Panc1 (cell line): ENCODE measurements around the gene CHMP2B. TPM values are rescaled to one million over a fixed set of nuclear protein-coding genes. Genes with fewer than 3 reads are reported as not detected.

Source experiments
- ATAC-seq: fragments of 200-7000 bp; cut with Tn5 transposase; 2 replicates; pipeline ENCODE4 v1.9.1; 2020; ENCODE audit warnings: mild to moderate bottlenecking, moderate library complexity
- BruUV-seq: library from RNA; stranded (reverse); fragments of 400-500 nt; replicated peaks from 2 replicates; lab custom pipeline; 2021; lab: Mats Ljungman, UMichigan
- CTCF ChIA-PET: fragments of 300-600 bp; sonication (Branson Sonifier 250); formaldehyde crosslinking; loops from one replicate; lab custom pipeline; 2022; ENCODE audit warnings: antibody characterized with exemption; lab: Charles Lee
- POLR2A ChIA-PET: fragments of 300-600 bp; sonication (Branson Sonifier 250); formaldehyde crosslinking; loops from one replicate; lab custom pipeline; 2022; ENCODE audit warnings: antibody characterized with exemption; lab: Charles Lee
- DNase-seq: peaks from one replicate; pipeline ENCODE4 v3.0.0-alpha.2; 2010; ENCODE audit warnings: low read depth, low spot score
- H3K27ac ChIP-seq: 2 replicates; pipeline ENCODE4 v1.5.1; 2011; ENCODE audit warnings: mild to moderate bottlenecking, low read length, inconsistent platforms
- H3K27me3 ChIP-seq: fragments of 200-500 bp; sonication (Bioruptor generic); 2 replicates; pipeline ENCODE4 v1.6.0; 2014; ENCODE audit warnings: low read length, inconsistent platforms; ENCODE audit not compliant: control insufficient read depth, insufficient read depth
- H3K36me3 ChIP-seq: fragments of 200-500 bp; sonication (Bioruptor generic); 2 replicates; pipeline ENCODE4 v1.5.1; 2014; ENCODE audit warnings: inconsistent platforms, mild to moderate bottlenecking, low read length, moderate library complexity; ENCODE audit not compliant: control insufficient read depth, insufficient read depth
- H3K4me1 ChIP-seq: 2 replicates; pipeline ENCODE4 v1.5.1; 2011; ENCODE audit warnings: inconsistent platforms, mild to moderate bottlenecking, low read length, moderate library complexity; ENCODE audit not compliant: control insufficient read depth, insufficient read depth
- H3K4me3 ChIP-seq, 2 experiments: 2 replicates each; pipeline ENCODE4 v1.5.1; 2011 to 2012; ENCODE audit warnings: low read depth in 2 of 2, low read length in 2 of 2, mild to moderate bottlenecking in 2 of 2, inconsistent platforms in 1 of 2, moderate library complexity in 1 of 2
- H3K9me3 ChIP-seq: fragments of 200-500 bp; sonication (Bioruptor generic); 2 replicates; pipeline ENCODE4 v1.5.1; 2014; ENCODE audit warnings: low read depth, mild to moderate bottlenecking, inconsistent platforms, low read length, moderate library complexity; ENCODE audit not compliant: control insufficient read depth, insufficient read depth
- POLR2AphosphoS5 ChIP-seq: IDR thresholded peaks from 2 replicates; pipeline ENCODE4 v1.6.1; 2012; ENCODE audit warnings: mild to moderate bottlenecking, low read depth, low read length, moderate library complexity
- SIN3A ChIP-seq: IDR thresholded peaks from 2 replicates; pipeline ENCODE4 v1.6.1; 2012; ENCODE audit warnings: low read depth, mild to moderate bottlenecking, low read length, moderate library complexity, borderline replicate concordance; ENCODE audit not compliant: insufficient read depth
- TCF7L2 ChIP-seq: IDR thresholded peaks from 2 replicates; pipeline ENCODE4 v1.6.1; 2011; ENCODE audit warnings: mild to moderate bottlenecking, low read depth, low read length, inconsistent platforms
- in situ Hi-C: cut with HindIII; loops from 2 replicates; pipeline ENCODE4 v1.10.0; 2016; ENCODE audit warnings: low sequenced_read_pairs, low pct_unique_long_range_greater_than_20kb
- intact Hi-C: fragments of 100-400 bp; cut with micrococcal nuclease; formaldehyde crosslinking; loops from one replicate; pipeline ENCODE4 v1.10.0; 2022; ENCODE audit not compliant: unreplicated experiment
- total RNA-seq: library from RNA; stranded (reverse); gene quantifications from one replicate; pipeline ENCODE4 v1.2.1, GENCODE V29; 2021; ENCODE audit not compliant: unreplicated experiment
- TF ChIP-seq, protein P1 (sequence below), 2 experiments: IDR thresholded peaks; 2 replicates each; pipeline ENCODE4 v1.6.1; 2011 to 2012; ENCODE audit warnings: low read depth in 2 of 2, control low read depth in 1 of 2, low read length in 1 of 2, mild to moderate bottlenecking in 1 of 2, moderate library complexity in 1 of 2; ENCODE audit not compliant: insufficient read depth in 1 of 2
- TF ChIP-seq, protein P2 (sequence below): fragments of 450-650 bp; IDR thresholded peaks from 2 replicates; pipeline ENCODE4 v1.5.1; 2017; ENCODE audit warnings: mild to moderate bottlenecking

The CHMP2B gene
- total RNA-seq, 1 experiment from 2014 or later: 32.7 TPM

DNA sequence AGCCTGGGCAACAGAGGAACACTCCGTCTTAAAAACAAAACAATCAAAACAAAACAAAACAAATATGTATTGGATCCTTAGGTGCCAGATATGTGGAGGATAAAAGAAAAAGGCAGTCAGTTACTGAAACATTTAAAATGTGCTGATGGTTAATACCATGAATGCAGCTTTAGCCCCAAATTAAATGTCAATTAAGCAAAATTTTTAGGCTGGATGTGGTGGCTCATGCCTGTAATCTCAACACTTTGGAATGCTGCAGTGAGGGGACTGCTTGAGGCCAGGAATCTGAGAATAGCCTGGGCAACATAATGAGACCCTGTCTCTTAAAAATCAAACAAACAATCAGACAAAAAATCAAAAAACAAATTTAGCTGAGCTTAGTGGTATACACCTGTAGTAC is 8.5 kb upstream of the CHMP2B start:
- Histone ChIP-seq H3K27ac (no peak overlapping the region), H3K36me3 (no peaks in the 10 kb centered on the region), H3K9me3 (no peaks in the 10 kb centered on the region), H3K4me3 (no peak overlapping the region), H3K4me1 (no peaks in the 10 kb centered on the region), H3K27me3 (no peaks in the 10 kb centered on the region)
- in situ Hi-C loops (no loop called here), intact Hi-C loops (no loop called here)
- ChIA-PET CTCF (no interaction called here), POLR2A (no interaction called here)
- TF ChIP-seq POLR2AphosphoS5: no peak
- TF ChIP-seq, protein P1, sequence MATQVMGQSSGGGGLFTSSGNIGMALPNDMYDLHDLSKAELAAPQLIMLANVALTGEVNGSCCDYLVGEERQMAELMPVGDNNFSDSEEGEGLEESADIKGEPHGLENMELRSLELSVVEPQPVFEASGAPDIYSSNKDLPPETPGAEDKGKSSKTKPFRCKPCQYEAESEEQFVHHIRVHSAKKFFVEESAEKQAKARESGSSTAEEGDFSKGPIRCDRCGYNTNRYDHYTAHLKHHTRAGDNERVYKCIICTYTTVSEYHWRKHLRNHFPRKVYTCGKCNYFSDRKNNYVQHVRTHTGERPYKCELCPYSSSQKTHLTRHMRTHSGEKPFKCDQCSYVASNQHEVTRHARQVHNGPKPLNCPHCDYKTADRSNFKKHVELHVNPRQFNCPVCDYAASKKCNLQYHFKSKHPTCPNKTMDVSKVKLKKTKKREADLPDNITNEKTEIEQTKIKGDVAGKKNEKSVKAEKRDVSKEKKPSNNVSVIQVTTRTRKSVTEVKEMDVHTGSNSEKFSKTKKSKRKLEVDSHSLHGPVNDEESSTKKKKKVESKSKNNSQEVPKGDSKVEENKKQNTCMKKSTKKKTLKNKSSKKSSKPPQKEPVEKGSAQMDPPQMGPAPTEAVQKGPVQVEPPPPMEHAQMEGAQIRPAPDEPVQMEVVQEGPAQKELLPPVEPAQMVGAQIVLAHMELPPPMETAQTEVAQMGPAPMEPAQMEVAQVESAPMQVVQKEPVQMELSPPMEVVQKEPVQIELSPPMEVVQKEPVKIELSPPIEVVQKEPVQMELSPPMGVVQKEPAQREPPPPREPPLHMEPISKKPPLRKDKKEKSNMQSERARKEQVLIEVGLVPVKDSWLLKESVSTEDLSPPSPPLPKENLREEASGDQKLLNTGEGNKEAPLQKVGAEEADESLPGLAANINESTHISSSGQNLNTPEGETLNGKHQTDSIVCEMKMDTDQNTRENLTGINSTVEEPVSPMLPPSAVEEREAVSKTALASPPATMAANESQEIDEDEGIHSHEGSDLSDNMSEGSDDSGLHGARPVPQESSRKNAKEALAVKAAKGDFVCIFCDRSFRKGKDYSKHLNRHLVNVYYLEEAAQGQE (IDR thresholded peaks at IDR 0.05; ENCODE audit: insufficient read depth in 1 of 2, low read depth in 2 of 2, low read length in 1 of 2): no peak
- no peak for TF ChIP-seq TCF7L2
- TF ChIP-seq, protein P2, sequence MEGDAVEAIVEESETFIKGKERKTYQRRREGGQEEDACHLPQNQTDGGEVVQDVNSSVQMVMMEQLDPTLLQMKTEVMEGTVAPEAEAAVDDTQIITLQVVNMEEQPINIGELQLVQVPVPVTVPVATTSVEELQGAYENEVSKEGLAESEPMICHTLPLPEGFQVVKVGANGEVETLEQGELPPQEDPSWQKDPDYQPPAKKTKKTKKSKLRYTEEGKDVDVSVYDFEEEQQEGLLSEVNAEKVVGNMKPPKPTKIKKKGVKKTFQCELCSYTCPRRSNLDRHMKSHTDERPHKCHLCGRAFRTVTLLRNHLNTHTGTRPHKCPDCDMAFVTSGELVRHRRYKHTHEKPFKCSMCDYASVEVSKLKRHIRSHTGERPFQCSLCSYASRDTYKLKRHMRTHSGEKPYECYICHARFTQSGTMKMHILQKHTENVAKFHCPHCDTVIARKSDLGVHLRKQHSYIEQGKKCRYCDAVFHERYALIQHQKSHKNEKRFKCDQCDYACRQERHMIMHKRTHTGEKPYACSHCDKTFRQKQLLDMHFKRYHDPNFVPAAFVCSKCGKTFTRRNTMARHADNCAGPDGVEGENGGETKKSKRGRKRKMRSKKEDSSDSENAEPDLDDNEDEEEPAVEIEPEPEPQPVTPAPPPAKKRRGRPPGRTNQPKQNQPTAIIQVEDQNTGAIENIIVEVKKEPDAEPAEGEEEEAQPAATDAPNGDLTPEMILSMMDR: no peak
- TF ChIP-seq SIN3A: no peak
- ATAC-seq (no peak), DNase-seq (no peak)
- no TSS peak for BruUV-seq

DNA sequence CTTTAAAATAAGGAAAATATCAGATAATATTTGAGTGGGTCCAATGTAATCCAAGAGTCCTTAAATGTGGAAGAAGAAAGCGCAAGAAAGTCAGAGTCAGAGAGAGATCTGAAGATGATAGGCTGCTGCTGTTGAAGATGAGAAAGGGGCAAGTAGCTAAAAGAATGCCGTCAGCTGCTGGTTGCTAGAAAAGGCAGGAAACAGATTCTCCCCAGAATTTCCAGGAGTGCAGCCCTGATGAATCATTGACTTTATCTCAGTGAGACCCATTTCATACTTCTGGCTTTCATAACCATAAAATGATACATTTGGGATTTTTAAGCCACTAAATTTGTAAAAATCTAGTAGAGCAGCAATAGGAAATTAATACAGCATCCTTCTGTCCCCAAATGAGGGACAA is 7.5 kb upstream of the CHMP2B start:
- intact Hi-C loops: no loop called here
- no peaks in the 10 kb centered on the region for H3K36me3 ChIP-seq
- ChIA-PET POLR2A (no interaction called here), CTCF (no interaction called here)
- no peak for TF ChIP-seq POLR2AphosphoS5
- TF ChIP-seq, protein P1 (IDR thresholded peaks at IDR 0.05; ENCODE audit: insufficient read depth in 1 of 2, low read depth in 2 of 2, low read length in 1 of 2): no peak
- no peaks in the 10 kb centered on the region for H3K9me3 ChIP-seq
- H3K27me3 ChIP-seq: no peaks in the 10 kb centered on the region
- H3K27ac ChIP-seq: no peak overlapping the region
- no TSS peak for BruUV-seq
- no peaks in the 10 kb centered on the region for H3K4me1 ChIP-seq
- H3K4me3 ChIP-seq: no peak overlapping the region
- in situ Hi-C loops: no loop called here
- ATAC-seq: no peak
- DNase-seq: no peak
